K562 treated with DMSO at 1 percent for 48 hours (cell line): Measurements from ENCODE around the gene ASCC2. TPM values are rescaled to one million over a fixed set of nuclear protein-coding genes. Genes with fewer than 3 reads are reported as not detected.

Source experiments
- total RNA-seq: library from RNA; unstranded; fragments of 300-600 nt; gene quantifications from 2 replicates; pipeline ENCODE4 v1.2.3, GENCODE V29; 2022; ENCODE audit warnings: low replicate concordance; ENCODE audit errors: extremely low read depth

ASCC2 gene, protein sequence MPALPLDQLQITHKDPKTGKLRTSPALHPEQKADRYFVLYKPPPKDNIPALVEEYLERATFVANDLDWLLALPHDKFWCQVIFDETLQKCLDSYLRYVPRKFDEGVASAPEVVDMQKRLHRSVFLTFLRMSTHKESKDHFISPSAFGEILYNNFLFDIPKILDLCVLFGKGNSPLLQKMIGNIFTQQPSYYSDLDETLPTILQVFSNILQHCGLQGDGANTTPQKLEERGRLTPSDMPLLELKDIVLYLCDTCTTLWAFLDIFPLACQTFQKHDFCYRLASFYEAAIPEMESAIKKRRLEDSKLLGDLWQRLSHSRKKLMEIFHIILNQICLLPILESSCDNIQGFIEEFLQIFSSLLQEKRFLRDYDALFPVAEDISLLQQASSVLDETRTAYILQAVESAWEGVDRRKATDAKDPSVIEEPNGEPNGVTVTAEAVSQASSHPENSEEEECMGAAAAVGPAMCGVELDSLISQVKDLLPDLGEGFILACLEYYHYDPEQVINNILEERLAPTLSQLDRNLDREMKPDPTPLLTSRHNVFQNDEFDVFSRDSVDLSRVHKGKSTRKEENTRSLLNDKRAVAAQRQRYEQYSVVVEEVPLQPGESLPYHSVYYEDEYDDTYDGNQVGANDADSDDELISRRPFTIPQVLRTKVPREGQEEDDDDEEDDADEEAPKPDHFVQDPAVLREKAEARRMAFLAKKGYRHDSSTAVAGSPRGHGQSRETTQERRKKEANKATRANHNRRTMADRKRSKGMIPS
- 234 TPM in 1 of 2 replicates, not detected in the other for total RNA-seq

DNA sequence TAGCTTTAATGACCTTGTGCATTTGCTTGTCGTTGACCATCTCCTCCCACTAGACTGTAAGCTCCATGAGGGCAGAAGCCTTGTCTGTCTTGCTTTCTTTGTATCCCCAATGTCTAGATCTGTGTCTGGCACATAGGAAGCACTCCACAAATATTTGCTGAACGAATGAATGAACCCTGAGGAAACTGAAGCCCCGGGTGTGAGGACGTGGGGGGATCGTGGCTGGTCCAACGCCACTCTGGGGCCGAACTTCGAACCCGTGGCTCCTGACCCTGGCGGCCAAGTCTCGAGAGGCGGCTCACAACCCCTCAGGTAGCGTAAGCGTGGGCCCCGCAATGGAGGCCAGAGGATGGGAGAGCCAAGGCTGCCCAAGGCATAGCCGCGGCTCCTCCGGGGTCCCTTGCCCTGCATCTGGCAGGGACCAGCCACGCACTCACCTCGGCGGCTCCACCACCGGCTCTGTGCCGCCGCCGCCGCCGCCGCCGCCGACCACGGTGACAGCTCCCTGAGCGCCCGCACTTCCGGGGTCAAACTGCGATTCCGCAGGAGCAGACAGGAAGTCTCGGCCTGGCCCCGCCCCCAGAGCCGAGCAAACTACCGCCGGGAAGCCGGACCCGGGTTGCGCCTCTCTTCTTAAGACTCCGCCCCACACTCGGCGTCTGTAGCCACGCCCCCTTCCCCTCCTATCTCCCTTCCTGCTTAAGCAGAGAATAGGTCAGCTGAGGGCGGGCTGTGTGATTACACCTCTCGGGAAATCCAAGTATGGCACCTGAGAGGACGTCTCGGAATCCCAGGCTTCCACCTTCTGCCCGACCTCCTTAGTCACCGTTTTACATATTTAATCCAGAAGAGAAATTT, at the start of gene ASCC2:
ASCC2 (minus strand) TSS at position 534 of the 858 bp plus-strand sequence. CDS start 5,949 bp downstream, outside the sequence.

DNA sequence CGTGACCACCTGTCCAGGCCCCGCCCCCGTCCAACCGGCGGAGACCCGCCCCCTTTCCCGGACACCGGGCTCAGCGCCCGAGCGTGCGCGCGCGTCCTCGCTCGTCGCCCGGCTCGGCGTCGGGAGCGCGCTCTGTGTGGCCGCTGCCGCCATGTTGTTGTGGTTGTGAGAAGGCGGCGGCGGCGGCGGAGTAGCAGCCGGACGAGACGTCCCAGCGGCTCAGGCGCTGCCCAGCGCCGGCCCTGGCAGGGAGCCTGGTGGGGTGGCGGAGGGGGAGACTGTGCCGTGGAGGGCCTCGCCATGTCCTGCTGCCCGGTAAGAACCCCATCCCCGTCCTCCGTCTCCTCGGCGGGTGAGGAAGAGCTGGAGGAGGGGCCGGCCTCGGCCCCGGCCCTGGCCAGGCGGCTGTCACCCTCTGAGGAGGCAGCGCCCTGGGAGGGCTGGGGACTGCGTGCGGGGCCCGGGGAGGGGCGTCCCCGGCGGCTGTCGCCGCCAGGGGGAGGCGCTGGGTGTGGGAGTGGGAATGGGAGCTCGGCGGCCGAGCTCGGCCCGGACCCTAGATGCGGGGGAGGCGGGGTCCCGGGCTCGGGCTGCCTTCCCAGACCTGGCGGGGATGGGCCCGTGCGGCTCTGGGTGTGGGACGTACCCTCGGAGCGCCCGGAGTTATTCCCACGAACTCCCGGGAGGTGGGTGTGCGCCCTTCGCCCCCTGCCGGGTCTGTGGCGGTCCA, 45.1 kb upstream of the ASCC2 start, which contains the start of gene MTMR3:
MTMR3 (plus strand) TSS at position 130 of the 730 bp plus-strand sequence. CDS start 87,886 bp downstream, outside the sequence.

DNA sequence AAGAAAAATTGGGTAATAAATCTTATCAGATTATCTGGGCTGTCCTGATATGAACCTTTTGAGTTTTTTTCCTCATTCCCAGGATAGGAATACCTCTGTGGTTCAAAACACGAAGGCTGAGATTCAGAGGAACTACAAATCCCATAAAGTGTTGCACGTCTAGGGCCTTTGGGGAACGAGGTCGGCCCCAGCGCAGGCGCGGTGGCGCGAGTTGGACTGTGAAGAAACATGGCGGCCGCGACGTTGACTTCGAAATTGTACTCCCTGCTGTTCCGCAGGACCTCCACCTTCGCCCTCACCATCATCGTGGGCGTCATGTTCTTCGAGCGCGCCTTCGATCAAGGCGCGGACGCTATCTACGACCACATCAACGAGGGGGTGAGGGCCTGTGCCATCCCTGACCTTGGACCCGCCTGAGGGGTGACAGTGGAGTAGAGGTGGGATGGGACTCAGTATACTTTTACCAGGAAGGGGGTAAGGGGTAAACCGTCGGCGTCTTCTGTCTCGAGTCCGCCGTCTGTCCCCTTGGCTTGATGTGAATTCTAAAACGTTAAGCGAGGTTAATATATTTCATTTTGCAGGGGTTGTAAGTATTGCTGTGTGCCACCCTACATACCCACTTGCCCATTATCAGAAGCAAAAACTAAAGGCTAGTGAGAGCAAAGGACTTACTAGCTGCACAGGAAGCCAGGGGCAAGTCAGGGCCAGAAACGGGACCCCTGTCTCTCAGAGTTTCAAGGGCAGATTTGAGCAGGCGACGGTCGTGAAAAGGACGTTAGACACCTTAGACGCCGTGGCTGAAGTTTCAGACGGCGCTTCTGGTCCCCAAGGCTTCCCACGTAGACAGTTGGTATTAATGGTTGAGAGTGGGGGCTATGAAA, 70.7 kb downstream of the ASCC2 start, which contains the start of gene UQCR10:
UQCR10 (plus strand) TSS at position 199 of the 881 bp plus-strand sequence; CDS start at position 229, 30 bp downstream.

DNA sequence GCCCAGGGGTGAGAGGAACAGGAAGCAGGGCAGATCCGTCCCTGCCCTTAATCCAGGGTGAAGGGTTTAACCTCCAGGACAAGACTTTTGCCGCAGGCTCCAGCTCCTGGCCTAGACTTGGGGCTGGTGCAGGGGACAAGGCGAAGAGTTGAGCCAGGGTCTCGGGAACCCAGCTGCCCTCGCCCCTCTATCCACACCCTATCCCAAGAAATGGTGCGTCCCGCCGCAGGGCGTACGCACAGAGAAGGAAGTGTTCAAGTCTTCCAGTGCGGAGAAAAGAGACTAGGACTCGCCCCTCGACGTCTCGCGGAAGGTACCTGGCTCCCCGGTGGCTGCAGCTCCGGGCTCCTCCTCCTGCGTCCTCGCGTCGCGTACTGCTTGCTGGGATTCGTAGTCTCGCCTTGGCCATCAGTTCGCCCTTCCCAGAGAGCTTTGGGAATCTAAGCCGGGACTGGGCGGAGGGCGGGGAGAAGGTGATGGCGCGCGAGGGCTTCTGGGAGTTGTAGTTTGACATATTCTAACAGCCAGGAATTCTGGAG, 71.4 kb downstream of the ASCC2 start, which contains the start of gene ZMAT5:
ZMAT5 (minus strand) TSS at position 376 of the 539 bp plus-strand sequence. CDS start 18,463 bp downstream, outside the sequence.

Other genes starting within 250 kb of the ASCC2 start
- gene NF2, start 234.6 kb downstream of the ASCC2 start, total RNA-seq, result not detected in 2 replicates
- not detected in 2 replicates for gene CABP7, start 118.3 kb downstream of the ASCC2 start, total RNA-seq
- gene ZMAT5, start 71.3 kb downstream of the ASCC2 start, total RNA-seq, result not detected in 2 replicates
- gene UQCR10, start 70.9 kb downstream of the ASCC2 start, total RNA-seq, result not detected in 2 replicates
- gene MTMR3, start 44.9 kb upstream of the ASCC2 start, total RNA-seq, result not detected in 2 replicates
- not detected in 2 replicates for gene HORMAD2, start 242.2 kb upstream of the ASCC2 start, total RNA-seq